Suppressor macrophage treated with lipopolysaccharide for 4 hours (primary cell): ENCODE measurements around the gene MTCP1.

ENCODE experiments used
- DNase-seq: peaks from one replicate; pipeline ENCODE4 v3.0.0-alpha.2; 2020

MTCP1 gene, protein sequence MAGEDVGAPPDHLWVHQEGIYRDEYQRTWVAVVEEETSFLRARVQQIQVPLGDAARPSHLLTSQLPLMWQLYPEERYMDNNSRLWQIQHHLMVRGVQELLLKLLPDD

GRCh38 chrX:155070975-155071693 lies at the start of gene MTCP1, which contains the start of the genes BRCC3 and CMC4:
Gene MTCP1, minus strand, starts transcription at chrX:155071136. Its CDS starts 5,126 bp downstream, at chrX:155066010.
Gene BRCC3, plus strand, starts transcription at chrX:155071508. Its CDS starts 20 bp downstream, at chrX:155071528.
Gene CMC4, minus strand, starts transcription at chrX:155071136. Its CDS starts 7,113 bp downstream, at chrX:155064023.
- DNase-seq: peak; percentile 86

GRCh38 chrX:155115174-155115819 lies 44.4 kb upstream of the MTCP1 start:
- peak; percentile 27 for DNase-seq

GRCh38 chrX:155113097-155113496 lies 42.2 kb upstream of the MTCP1 start:
- DNase-seq: no peak

DNA sequence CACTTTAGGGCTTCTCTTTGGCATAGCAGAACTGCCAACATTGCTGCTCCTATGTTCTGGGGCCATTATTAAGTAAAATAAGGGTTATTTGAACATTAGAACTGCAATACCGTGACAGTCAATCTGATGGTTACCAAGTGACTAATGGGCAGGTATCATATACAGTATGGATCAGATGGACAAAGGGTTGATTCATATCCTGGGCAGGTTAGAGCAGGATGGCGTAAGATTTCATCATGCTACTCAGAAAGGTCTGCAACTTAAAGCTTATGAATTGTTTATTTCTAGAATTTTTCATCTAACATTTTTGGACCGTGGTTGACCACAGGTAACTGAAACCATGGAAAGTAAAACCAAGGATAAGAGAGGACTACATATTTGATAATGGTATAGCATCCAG lies 41.2 kb upstream of the MTCP1 start:
- no peak for DNase-seq

GRCh38 chrX:155108427-155108826 lies 37.5 kb upstream of the MTCP1 start:
- DNase-seq: no peak

- DNase-seq: no peak
These were observed 35.0 kb upstream of the MTCP1 start for GRCh38 chrX:155105919-155106318.

DNA sequence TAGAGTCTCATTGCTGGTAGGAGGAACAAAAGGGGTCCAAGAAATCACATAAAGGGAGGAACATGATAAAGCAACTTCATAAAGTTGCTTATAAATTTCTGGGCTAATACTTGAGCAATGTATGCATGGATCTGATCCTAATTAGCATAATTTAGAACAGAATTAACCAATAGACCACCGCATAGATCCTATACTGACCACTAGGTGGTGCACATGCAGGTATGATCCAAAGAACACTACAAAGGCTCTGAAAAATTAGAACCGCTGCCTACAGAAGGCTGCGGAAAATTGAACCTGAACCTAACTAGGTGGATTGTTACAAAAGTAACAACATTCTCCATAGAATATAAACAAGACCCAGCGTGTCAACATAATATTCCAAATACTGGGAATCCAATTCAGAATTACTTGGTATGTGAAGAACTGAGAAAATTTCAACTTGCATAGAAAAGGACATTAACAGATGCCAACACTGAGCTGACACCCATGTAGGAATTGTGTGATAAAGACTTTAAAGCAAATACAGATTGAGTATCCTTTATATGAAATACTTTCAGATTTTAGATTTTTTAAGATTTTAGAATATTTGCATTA lies 23.6 kb upstream of the MTCP1 start:
- DNase-seq: peak; percentile 25

DNA sequence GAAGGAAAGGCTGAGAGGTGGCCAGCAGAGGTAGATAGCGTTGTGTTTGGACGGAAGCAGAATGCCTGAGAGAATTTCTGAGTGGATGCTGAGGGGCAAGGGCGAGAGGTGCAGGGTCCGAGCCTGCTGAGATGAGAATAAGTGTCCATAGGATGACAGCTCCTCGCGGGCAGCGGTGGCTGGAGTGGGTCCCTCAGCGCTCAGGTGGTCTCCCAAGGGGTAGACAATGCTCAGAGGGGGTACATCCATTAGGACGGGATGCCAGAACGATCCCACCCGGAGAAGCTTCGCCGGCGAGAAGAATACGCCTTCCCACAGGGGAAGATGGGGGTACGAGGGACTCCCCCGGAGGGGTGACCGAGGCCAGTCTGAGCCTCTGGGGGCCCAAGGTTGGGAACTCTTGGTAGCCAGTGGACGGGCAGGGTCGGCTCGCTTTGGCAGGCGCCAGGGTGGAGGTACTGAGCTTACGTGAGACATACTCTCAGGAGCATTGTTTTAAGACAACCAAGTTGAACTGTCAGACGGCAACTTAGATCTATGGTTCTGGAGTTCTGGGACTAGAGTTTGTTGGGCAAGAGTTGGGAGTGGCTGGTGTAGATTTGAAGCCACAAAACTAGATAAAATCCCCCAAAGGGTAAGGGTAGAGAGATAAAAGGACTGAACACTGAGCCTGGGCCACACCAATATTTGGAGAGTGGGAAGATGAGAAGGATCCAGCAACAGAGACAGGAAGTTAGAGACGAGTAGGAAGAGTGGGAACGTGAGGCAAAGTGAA lies 16.2 kb upstream of the MTCP1 start:
- DNase-seq: no peak

DNA sequence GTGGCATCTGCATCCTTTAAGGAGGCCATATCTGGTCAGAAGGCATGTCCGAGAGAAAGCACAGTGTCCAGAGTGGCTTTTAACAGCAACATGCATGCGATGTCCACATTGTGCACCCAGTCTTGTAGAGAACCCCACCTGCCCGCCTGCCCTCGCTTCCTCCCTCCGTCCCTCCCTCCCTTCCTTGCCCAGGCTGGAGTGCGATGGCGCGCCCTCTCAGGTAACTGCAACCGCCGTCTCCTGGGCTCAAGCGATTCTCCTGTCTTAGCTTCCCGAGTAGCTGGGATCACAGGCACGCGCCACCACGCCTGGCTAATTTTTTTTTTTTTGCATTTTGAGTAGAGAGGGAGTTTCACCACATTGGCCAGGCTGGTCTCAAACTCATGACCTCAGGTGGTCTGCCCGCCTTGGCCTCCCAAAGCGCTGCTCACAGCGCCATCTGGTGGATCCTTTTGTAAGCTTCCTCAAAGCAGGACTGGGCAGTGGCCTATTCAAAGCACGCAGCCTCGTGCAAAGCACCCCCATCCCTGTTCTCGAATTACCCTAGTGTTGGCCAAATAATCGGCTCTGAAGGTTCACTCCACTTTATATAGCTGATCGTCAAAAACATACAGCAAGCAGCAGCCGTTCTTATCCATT lies 15.4 kb upstream of the MTCP1 start:
- DNase-seq: peak; percentile 46

DNA sequence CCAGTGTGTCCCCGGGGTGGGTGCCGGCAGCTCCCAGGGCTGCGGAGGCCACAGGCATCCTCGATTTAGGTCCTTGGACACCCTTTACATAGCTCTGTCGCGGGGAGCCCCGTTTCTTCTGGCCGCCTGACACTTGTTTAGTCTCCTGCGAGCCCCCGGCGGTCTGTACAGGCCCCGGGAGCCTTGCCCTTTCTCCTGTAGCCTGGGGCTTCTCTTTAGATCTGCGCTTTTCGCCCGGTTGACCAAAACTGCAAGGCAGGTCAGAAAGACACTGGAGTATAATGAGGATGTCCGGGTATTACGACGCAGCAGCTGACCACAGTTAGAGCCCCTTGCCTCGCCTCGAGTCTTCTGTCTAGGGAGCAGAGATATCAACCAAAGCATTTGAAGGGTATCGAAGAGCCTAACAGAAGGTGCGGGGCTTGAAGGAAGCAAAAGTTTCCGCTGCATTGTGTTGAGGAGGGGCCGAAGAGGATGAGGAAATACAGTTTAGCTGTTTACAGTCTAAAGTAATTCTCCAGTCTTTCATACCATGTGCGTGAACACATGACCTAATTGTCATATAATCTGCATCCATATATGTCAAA lies 851 bp upstream of the MTCP1 start:
- DNase-seq: no peak

DNA sequence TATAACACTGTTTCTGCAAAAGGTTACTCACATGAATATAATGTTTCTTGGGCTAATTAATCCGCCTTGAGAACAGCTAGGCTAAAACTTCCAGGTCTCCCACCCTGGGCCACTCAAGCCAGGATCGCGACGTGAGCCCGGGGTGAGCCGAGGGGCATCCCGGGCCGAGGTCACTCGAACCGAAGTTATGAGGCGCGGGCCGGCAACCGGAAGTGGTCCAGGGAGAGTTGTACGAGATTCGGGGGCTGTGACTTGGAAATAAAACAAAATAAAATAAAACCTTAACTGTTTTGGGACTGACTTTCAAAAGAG lies 317 bp downstream of the MTCP1 start:
- no peak for DNase-seq

- no peak for DNase-seq
These were observed 898 bp downstream of the MTCP1 start for GRCh38 chrX:155070038-155070437.

DNA sequence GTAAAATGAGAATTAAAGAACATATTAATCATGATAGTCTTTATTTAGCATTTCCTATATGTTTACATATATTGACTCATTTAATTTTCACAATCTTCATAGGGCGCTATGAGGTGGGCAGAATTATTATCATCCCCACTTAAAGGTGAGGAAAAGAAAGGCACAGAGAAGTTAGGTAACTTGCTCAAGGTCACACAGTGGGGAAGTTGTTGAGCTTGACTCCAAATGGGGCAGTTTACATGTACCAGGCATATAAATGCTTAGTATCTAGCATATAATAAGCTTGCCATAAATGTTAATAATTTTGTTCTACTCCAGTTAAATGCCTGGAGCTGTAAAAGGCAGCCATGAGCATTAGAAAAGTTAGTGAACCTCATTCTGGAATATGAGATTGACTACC lies 1.5 kb downstream of the MTCP1 start:
- no peak for DNase-seq

DNA sequence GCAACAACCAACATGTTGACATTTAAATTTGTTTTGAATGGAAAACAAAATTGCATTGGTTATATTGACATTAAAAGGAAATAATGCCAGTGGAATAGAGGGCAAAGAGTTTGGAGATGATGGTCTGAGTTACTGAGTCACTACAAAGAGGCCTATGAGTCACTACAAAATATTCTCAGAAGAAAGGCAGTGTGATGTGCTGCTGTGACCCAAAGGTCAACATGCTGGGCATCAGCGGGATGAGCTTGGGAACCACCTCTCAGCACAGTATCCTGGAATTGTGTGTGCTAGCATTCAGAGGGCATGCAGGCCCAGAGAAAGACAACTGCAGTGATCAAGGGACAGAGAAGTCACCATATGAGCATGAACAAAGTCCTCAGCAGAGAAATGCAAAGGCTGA lies 2.8 kb downstream of the MTCP1 start:
- DNase-seq: peak; percentile 54

GRCh38 chrX:155065035-155065734 lies 5.8 kb downstream of the MTCP1 start:
- DNase-seq: peak; percentile 45

DNA sequence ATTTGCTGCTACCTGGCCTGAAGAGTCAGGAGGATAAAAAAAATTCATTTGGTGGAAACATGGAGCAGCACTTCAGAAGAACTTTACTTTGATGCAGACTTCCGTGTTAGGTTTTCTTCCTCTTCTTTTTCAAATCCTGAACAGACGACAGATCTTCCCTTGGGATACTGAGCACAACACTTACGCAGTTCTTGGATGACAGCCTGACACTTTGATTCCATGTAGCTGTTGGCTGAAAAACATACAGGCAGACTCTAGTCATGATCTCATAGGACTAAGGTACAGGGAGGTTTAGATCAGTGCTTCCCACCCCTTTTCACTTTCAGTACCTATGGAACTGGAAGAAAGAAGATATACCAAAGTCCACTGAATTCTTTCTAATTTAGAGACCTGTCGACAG lies 9.2 kb downstream of the MTCP1 start:
- DNase-seq: no peak

DNA sequence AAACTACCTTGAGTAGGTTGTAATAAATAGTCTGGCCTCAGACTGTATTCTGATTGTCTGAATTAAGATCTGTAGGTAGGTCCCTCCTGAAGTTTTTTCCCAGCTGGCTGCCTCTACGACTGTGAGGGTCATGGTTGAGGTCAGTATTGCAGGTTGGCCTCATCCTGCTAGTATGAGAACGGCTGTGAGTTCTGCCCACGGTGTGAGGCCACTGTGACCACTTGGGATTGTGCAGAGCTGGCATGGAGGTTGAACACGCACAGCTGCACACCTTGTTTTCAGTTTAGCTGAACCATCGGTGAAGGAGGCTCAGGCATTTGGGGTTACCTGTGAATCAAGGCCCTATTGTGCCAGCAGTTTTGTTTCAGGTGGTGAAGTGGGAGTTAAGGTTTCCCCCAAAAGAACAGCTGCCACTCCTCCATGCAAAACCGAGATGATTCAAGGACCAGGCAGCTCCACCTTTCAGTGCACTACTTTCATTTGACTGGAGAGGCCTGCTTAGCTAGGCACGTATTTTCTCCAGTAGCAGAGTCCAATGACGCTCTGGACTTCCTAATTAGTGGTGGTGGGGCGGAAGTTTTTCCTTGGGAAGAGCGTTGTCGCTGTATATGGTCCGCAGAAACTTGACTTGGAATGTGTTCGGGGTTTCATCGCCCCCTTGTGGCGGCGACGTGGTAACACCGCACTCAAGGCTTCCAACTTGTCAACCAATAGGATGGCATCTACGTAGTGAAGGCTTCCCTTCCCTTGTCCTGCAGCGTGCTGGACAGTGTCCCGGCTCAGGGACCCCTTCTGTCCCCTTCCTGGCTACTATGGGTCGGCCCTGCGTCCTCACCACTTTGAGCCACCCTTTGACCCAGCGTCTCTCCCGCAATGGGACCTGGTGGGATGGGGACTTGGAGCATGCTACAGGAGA lies 13.8 kb downstream of the MTCP1 start:
- DNase-seq: peak; percentile 53

- no peak for DNase-seq
These were observed 14.5 kb downstream of the MTCP1 start for GRCh38 chrX:155056471-155056870.

DNA sequence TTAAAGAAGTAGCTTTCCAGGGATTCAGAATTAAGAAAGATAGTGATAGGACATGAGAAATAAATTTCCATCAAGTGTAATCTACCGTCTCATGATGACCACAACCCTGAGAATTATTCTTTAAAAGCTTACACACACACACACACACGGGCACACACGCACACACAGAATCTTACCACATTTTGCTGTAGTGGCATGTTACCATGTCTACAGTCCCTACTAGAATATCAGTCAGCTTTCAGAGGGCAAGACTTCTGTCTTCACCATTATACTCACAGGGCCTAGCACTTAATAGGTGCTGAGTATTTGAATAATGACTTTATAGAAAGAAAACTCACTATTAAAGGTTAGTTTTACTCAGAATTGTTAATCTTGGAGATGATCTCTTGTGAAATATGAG lies 15.4 kb downstream of the MTCP1 start:
- DNase-seq: no peak

DNA sequence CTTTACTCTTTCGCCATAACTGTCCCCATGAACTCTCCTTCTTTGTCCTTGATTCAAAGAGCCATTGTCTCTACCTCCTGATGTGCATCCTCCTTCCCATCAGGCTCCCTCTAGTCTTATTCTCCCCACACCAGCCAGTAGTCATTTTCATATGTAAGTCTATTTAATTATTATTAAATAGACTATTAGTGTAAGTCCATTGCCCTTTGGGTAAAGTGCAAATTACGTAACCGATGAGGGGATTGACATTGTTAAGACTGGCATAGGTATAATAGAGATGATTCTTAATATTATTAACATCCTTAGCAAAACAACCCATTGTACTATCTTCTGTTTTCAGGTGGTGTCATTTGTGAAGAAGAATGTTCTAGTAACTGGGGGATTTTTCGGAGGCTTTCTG lies 16.7 kb downstream of the MTCP1 start:
- no peak for DNase-seq

DNA sequence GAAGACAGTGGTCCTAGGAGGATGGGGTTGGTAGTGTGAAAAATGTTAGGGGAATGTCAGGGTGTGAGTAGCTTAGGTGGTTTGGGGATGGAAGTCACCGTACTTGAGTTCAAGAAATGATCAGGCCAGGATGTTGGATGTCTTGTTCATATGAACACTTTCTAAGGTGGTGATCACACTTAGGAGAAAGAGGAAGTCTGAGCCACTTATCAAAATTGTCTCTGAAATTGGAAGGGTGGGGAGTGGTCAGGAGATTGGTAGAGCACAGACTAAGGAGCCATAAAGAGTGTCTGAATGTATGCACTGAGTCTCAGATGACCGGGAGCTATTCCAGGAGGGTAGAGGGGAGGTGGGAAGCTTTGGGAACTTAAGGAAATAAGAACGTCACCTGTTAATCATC lies 17.3 kb downstream of the MTCP1 start:
- no peak for DNase-seq
